ENCODE data around the gene DNAJA4.

Gene DNAJA4

DNA sequence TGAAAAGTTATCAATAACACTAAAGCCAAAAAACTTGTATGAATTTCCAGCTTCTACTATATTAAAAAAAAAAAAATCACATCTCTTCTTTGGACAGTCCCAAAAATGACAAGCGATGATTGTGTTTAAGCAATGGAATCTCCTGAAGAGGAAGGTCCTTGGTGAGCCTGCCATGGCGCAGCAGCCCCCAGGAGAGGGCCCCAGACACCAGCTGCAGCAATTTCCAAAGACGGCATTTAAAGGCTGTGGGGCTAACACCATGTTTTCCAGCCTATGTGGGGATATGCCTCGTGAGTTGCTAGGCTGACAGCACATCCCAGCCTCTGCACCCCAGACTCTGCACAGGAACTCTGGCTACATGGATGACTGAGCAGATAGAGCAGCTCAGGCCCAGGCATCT is 20.4 kb downstream of the DNAJA4 start:
- Mint-ChIP-seq H3K27me3 (no peaks in the 10 kb centered on the region), H3K36me3 (peaks cover 7% of the 10 kb centered on the region), H3K9me3 (ENCODE audit: low read depth) (no peaks in the 10 kb centered on the region), H3K4me1 (ENCODE audit: low read depth) (no peaks in the 10 kb centered on the region), H3K27ac (no peak overlapping the region), H3K4me3 (no peak overlapping the region)

DNA sequence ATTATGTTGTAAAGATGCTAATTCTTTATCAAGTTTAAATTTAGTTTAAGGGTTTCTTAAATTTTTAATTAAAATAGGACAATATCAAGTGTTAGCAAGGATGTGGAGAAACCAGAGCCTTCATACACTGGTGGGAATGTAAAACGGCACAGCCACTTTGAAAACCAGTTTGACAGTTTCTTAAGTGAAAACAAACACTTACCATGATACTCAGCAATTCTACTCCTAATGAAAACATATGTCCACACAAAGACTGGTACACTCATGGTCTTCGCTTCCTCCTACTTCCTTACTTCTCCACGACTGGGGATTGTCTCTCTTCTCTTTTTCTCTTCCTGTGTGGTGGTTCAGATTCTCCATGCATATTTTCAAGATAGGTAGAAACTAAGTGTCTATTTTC is 25.9 kb downstream of the DNAJA4 start:
- Mint-ChIP-seq H3K4me1 (ENCODE audit: low read depth) (peaks cover 4% of the 10 kb centered on the region), H3K9me3 (ENCODE audit: low read depth) (no peaks in the 10 kb centered on the region), H3K27me3 (no peaks in the 10 kb centered on the region), H3K36me3 (peaks cover 17% of the 10 kb centered on the region), H3K27ac (no peak overlapping the region), H3K4me3 (no peak overlapping the region)

DNA sequence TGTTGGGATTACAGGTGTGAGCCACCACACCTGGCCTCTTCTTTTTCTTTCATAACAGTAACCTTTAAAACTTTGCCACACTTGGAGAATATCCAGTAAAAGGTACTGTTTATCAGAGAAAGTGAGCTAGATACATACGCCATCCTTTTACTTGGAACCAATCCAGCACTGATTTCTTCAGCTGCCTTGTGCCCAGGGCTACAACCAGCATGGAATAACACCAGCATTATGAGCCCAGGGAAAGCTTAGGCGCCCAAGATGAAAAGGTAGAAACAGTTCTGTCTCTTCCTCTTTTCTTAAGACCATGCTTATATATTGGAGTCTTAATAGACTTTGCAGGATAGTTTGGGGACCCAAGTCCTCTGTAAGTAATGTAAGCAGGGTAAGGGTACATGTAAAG is 26.7 kb downstream of the DNAJA4 start:
- H3K9me3 Mint-ChIP-seq (ENCODE audit: low read depth), result no peaks in the 10 kb centered on the region
- peaks cover 6% of the 10 kb centered on the region for H3K4me1 Mint-ChIP-seq (ENCODE audit: low read depth)
- H3K27ac Mint-ChIP-seq, result no peak overlapping the region
- H3K36me3 Mint-ChIP-seq, result peaks cover 18% of the 10 kb centered on the region
- no peak overlapping the region for H3K4me3 Mint-ChIP-seq
- no peaks in the 10 kb centered on the region for H3K27me3 Mint-ChIP-seq

DNA sequence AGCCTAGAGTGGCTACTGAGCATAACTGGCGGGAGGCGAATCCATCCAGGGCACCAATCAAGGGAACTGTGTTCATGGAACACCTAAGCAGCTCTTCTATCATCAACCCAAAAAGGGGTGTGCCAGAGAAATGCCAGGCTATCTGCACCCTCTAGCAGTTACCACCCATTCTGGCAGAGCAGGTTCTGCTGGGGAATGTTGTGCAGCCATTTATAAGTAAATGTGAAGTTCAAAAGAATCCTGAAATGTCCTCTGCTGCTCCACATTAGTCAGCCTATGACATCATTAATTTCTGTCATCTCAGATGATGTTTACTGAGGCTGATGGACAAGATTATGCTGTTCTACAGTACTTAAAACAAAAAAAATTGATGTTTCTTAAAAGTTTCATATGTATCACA is 27.3 kb downstream of the DNAJA4 start:
- Mint-ChIP-seq H3K4me3 (no peak overlapping the region), H3K27me3 (no peaks in the 10 kb centered on the region), H3K9me3 (ENCODE audit: low read depth) (no peaks in the 10 kb centered on the region), H3K36me3 (peaks cover 18% of the 10 kb centered on the region), H3K27ac (no peak overlapping the region), H3K4me1 (ENCODE audit: low read depth) (peaks cover 6% of the 10 kb centered on the region)

- Mint-ChIP-seq H3K9me3 (ENCODE audit: low read depth) (no peaks in the 10 kb centered on the region), H3K36me3 (peaks cover 18% of the 10 kb centered on the region), H3K27ac (no peak overlapping the region), H3K4me3 (no peak overlapping the region), H3K27me3 (no peaks in the 10 kb centered on the region), H3K4me1 (ENCODE audit: low read depth) (peaks cover 9% of the 10 kb centered on the region)
These were observed 27.9 kb downstream of the DNAJA4 start for GRCh38 chr15:78292219-78292618.

- Mint-ChIP-seq H3K27me3 (no peaks in the 10 kb centered on the region), H3K36me3 (peaks cover 8% of the 10 kb centered on the region), H3K27ac (peak within 1 kb of the TSS; percentile 94), H3K9me3 (ENCODE audit: low read depth) (no peaks in the 10 kb centered on the region), H3K4me1 (ENCODE audit: low read depth) (peaks cover 32% of the 10 kb centered on the region), H3K4me3 (peak within 1 kb of the TSS; percentile 99)
These were observed 35.0 kb downstream of the DNAJA4 start, which contains the start of gene SKIC8 for GRCh38 chr15:78299101-78299930. SKIC8 (minus strand) TSS chr15:78299609; CDS start chr15:78295686, 3,923 bp downstream.

- Mint-ChIP-seq H3K4me3 (peak overlapping the region; percentile 39), H3K9me3 (ENCODE audit: low read depth) (no peaks in the 10 kb centered on the region), H3K36me3 (no peaks in the 10 kb centered on the region), H3K27me3 (peaks cover 4% of the 10 kb centered on the region), H3K27ac (no peak overlapping the region), H3K4me1 (ENCODE audit: low read depth) (peaks cover 27% of the 10 kb centered on the region)
These were observed 37.0 kb downstream of the DNAJA4 start for GRCh38 chr15:78301326-78301725.

GRCh38 chr15:78301828-78302227 is 37.5 kb downstream of the DNAJA4 start:
- Mint-ChIP-seq H3K36me3 (no peaks in the 10 kb centered on the region), H3K4me1 (ENCODE audit: low read depth) (peaks cover 27% of the 10 kb centered on the region), H3K9me3 (ENCODE audit: low read depth) (no peaks in the 10 kb centered on the region), H3K27me3 (peaks cover 4% of the 10 kb centered on the region), H3K27ac (no peak overlapping the region), H3K4me3 (no peak overlapping the region)

- Mint-ChIP-seq H3K27ac (peak overlapping the region; percentile 54), H3K27me3 (peaks cover 4% of the 10 kb centered on the region), H3K4me1 (ENCODE audit: low read depth) (peaks cover 18% of the 10 kb centered on the region), H3K4me3 (no peak overlapping the region), H3K9me3 (ENCODE audit: low read depth) (no peaks in the 10 kb centered on the region), H3K36me3 (no peaks in the 10 kb centered on the region)
These were observed 38.4 kb downstream of the DNAJA4 start for GRCh38 chr15:78302579-78303312.

GRCh38 chr15:78304216-78305066 is 40.1 kb downstream of the DNAJA4 start:
- Mint-ChIP-seq H3K36me3 (no peaks in the 10 kb centered on the region), H3K4me1 (ENCODE audit: low read depth) (peaks cover 5% of the 10 kb centered on the region), H3K27ac (no peak overlapping the region), H3K27me3 (peaks cover 5% of the 10 kb centered on the region), H3K4me3 (no peak overlapping the region), H3K9me3 (ENCODE audit: low read depth) (no peaks in the 10 kb centered on the region)

DNA sequence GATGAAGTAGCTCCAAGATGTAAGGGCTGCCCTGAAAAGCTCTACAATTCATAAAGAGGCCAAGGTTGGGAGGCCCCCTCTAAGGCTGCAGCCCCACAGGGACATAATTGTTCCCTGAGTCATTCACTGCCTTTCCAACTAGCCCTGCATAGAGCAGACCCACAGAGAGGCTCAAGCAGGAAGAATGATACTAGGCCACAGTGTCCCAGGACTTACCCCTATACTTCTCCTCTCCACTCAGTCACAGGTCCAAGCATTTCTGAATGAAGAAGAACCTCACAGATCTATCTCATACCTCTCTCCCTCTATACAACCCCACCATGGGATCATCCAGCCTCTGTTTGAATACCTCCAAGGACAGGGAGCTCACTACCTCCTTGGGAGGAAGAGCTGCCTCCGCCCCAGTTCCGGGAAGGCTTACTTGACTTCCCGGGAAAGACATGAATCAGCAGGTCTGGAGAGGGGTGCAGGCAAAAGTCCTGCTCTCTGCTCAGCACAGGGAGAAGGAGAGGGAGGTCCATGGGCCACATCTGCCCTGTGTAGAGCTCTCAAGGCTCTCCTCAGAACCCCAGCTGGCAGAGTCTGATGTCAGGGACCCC is 41.9 kb downstream of the DNAJA4 start:
- Mint-ChIP-seq H3K4me3 (no peak overlapping the region), H3K27me3 (peaks cover 5% of the 10 kb centered on the region)

DNA sequence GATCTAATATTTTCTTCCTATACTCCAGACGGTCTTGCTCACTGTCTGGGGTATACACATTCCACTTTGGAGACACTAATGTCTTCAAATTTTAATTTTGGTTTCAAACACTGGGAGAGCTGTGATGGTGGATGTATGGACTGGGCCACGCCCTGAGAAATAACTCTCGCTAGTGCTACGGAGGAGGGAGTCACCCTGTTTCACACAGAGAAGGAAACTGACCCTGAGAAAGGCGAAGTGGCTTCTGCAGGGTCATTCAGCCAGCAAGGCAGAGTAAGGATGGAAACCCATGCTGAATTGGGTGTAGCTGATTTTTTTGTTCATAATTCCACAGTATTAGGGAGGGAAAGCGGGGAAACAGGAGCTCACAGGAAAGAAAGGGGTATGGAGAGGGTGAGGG is 43.6 kb downstream of the DNAJA4 start:
- Mint-ChIP-seq H3K4me1 (ENCODE audit: low read depth) (no peaks in the 10 kb centered on the region), H3K4me3 (no peak overlapping the region), H3K9me3 (ENCODE audit: low read depth) (no peaks in the 10 kb centered on the region), H3K27ac (no peak overlapping the region), H3K27me3 (peaks cover 5% of the 10 kb centered on the region), H3K36me3 (no peaks in the 10 kb centered on the region)

More for the DNA sequence above, 41.9 kb downstream of the DNAJA4 start:
- Mint-ChIP-seq H3K36me3 (no peaks in the 10 kb centered on the region), H3K9me3 (ENCODE audit: low read depth) (no peaks in the 10 kb centered on the region), H3K4me1 (ENCODE audit: low read depth) (peaks cover 1% of the 10 kb centered on the region), H3K27ac (no peak overlapping the region)

DNA sequence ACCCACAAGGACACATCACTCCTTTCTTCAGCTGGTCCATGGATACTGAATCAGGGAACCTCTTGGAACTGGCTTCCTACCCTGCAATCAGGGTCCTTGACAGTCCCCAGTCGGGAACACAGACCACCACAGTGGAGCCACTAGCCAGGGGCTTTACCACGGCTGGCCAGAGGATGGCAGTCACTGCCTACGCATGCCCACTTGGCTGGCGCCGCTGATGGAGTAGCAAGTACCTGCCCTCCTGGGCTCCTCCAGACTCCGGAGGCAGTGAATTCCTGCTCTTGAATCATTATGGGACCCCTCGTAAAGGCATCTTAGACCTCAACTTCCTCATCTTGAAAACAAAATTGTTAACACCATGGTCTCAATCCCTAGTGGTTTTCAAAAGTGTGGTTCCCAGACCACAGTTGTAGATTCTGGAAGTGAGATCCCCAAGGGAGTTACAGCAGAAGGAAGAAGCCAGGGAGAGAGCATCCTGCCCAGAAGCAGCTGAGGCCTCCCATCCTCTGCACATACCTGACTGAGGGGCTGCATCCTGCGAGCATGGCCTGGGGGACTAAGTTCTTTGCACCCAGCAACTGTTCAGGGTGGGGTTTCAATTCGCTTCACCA is 44.2 kb downstream of the DNAJA4 start:
- no peaks in the 10 kb centered on the region for H3K36me3 Mint-ChIP-seq
- H3K27me3 Mint-ChIP-seq, result peaks cover 5% of the 10 kb centered on the region
- H3K4me3 Mint-ChIP-seq, result no peak overlapping the region
- H3K9me3 Mint-ChIP-seq (ENCODE audit: low read depth), result no peaks in the 10 kb centered on the region
- H3K4me1 Mint-ChIP-seq (ENCODE audit: low read depth), result no peaks in the 10 kb centered on the region
- H3K27ac Mint-ChIP-seq, result no peak overlapping the region

DNA sequence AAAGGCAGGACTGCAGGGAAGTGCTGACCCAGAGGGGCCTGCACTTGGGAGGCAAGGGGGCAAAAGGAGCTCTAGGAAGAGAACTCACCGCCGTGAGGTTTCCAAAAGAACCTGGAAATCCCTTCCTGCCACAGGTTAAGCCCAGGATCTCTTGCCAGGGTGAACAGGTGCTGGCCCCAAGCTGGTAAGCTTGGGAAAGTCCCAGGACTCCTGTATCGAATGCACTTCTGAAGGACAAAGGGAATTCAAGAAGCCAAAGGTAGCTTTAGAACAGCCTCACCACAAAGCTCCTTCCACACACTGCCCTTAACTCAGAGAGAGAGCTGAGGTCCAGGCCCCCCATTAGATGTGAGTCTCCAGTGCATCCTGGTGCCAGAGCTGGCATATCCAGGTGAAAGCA is 46.9 kb downstream of the DNAJA4 start:
- H3K9me3 Mint-ChIP-seq (ENCODE audit: low read depth), result no peaks in the 10 kb centered on the region
- H3K27ac Mint-ChIP-seq, result no peak overlapping the region
- peaks cover 1% of the 10 kb centered on the region for H3K27me3 Mint-ChIP-seq
- H3K4me1 Mint-ChIP-seq (ENCODE audit: low read depth), result no peaks in the 10 kb centered on the region
- H3K4me3 Mint-ChIP-seq, result no peak overlapping the region
- no peaks in the 10 kb centered on the region for H3K36me3 Mint-ChIP-seq

All from activated naive CD8-positive, alpha-beta T cell (primary cell).